Activated gamma-delta T cell treated with Interleukin-2 at 50 U/mL for 16 hours (primary cell): ENCODE results near the gene SCFD1.

Experiments used
- DNase-seq: peaks from one replicate; pipeline ENCODE4 v3.0.0-alpha.2; 2020

Gene SCFD1

GRCh38 chr14:30759172-30760125, 137.3 kb downstream of the SCFD1 start:
- no peak for DNase-seq

- no peak for DNase-seq
Observed at GRCh38 chr14:30763891-30764290, 141.8 kb downstream of the SCFD1 start.

DNA sequence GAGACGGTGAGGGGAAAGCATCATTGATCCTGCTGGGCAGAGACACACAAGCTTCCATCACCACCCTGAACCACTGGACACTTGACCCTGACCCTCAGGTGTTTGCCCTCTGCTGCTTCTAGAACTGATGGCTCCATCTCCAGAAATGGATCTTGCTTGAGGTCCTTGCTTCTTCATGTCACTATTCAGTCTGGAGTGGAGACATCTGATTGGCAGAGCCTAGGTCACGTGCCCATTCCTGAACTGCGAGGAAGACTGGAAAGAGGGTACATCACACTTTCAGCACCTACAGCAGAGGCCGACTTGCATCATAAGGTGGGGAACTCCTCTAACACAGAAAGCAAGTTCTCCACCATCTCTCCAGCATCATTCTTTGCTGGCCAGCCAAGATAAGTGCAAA, 145.5 kb downstream of the SCFD1 start:
- no peak for DNase-seq

GRCh38 chr14:30768791-30769190, 146.7 kb downstream of the SCFD1 start:
- no peak for DNase-seq

DNA sequence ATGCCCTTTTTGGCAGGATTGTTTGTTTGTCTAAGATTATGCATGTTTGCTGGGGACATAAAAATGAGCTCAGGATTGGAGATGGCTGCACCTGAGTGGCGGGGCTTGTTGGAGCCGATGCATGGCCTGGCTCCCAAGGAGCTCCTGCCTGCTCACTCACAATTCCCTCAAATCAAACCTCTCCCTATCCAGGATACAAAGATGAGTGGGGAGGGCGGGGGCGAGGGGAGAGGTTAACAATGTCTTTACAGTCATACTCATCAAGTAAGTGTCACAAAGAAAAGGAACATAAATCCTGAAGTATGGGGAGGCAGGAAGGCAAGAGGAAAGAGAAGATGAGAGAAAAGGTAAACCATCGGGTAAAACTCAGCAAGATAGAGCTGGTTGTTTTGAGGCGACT, 148.3 kb downstream of the SCFD1 start:
- no peak for DNase-seq

- DNase-seq = no peak
Observed at GRCh38 chr14:30771595-30771994, 149.5 kb downstream of the SCFD1 start.

DNA sequence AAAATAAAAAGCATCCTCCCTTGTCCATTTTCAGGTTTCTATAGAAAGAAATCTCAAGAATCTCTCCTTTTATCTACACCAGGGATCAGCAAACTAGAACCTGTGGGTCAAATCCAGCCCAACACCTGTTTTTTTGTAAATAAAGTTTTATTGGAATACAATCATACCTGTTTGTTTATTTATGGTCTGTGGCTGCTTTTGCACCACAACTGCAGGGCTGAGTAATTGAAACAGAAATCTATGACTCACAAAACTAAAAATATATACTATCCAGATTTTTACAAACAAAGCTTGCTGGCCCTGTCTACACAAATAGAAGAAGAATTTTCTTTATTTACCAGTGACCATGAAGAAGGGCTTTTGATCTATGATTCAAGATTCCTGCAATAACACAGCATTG, 157.1 kb downstream of the SCFD1 start:
- DNase-seq = no peak
